Measurements from ENCODE around the gene DDX41. TPM values are rescaled to one million over a fixed set of nuclear protein-coding genes. Genes with fewer than 3 reads are reported as not detected.

The DDX41 gene
- total RNA-seq, 2 experiments from 2014 or later: 49.6 to 49.7 TPM

GRCh38 chr5:177520271-177520670, 3.5 kb upstream of the DDX41 start:
- ATAC-seq (ENCODE audit: poor library complexity) (no peak), DNase-seq (no peak)
- H3K27ac Mint-ChIP-seq: no peak overlapping the region
- Histone ChIP-seq H3K4me1 (ENCODE audit: insufficient read depth, low read length) (peaks cover 41% of the 10 kb centered on the region), H3K4me3 (ENCODE audit: low read length) (no peak overlapping the region), H3K27ac (ENCODE audit: low read depth in 1 of 2, low read length in 2 of 2) (no peak overlapping the region), H3K36me3 (ENCODE audit: insufficient read depth, low read length) (peaks cover 48% of the 10 kb centered on the region), H3K9me3 (ENCODE audit: control insufficient read depth in 1 of 2, insufficient read depth in 1 of 2, low read length in 2 of 2) (no peaks in the 10 kb centered on the region), H3K27me3 (ENCODE audit: control insufficient read depth in 1 of 2, insufficient read depth in 2 of 2, low read length in 2 of 2) (no peaks in the 10 kb centered on the region)
- intact Hi-C loops (cut with DNase I, micrococcal nuclease): no loop called here
- H3K4me1 Mint-ChIP-seq (ENCODE audit: low read depth): peaks cover 43% of the 10 kb centered on the region
- ChIA-PET CTCF (no interaction called here), POLR2A (interaction anchor here (1.0 to 1.6 kb wide), 2 partner anchors 32 to 116 kb away, joined by 3 to 4 read pairs; no protein-coding TSS in a partner anchor)
- no peak for TF ChIP-seq CTCF (IDR thresholded peaks at IDR 0.05)
- H3K27me3 Mint-ChIP-seq: no peaks in the 10 kb centered on the region
- peak overlapping the region; percentile 38 for H3K4me3 Mint-ChIP-seq
- H3K9me3 Mint-ChIP-seq: no peaks in the 10 kb centered on the region
- H3K36me3 Mint-ChIP-seq (ENCODE audit: low read depth): peaks cover 32% of the 10 kb centered on the region

GRCh38 chr5:177519463-177520235, 2.9 kb upstream of the DDX41 start:
- H3K9me3 Mint-ChIP-seq: no peaks in the 10 kb centered on the region
- ChIA-PET CTCF (interaction anchor here (0.7 kb wide), 1 partner anchor 129 kb away, joined by 3 read pairs; no protein-coding TSS in a partner anchor), POLR2A (no interaction called here)
- H3K4me1 Mint-ChIP-seq (ENCODE audit: low read depth): peaks cover 46% of the 10 kb centered on the region
- Histone ChIP-seq H3K9me3 (ENCODE audit: control insufficient read depth in 1 of 2, insufficient read depth in 1 of 2, low read length in 2 of 2) (no peaks in the 10 kb centered on the region), H3K27ac (ENCODE audit: low read depth in 1 of 2, low read length in 2 of 2) (no peak overlapping the region), H3K4me1 (ENCODE audit: insufficient read depth, low read length) (peaks cover 47% of the 10 kb centered on the region), H3K4me3 (ENCODE audit: low read length) (no peak overlapping the region), H3K27me3 (ENCODE audit: control insufficient read depth in 1 of 2, insufficient read depth in 2 of 2, low read length in 2 of 2) (no peaks in the 10 kb centered on the region), H3K36me3 (ENCODE audit: insufficient read depth, low read length) (peaks cover 47% of the 10 kb centered on the region)
- no peak for TF ChIP-seq CTCF (IDR thresholded peaks at IDR 0.05)
- no peak for ATAC-seq (ENCODE audit: poor library complexity)
- no peak for DNase-seq
- H3K27ac Mint-ChIP-seq: peak overlapping the region; percentile 39
- no peak overlapping the region for H3K4me3 Mint-ChIP-seq
- intact Hi-C loops (cut with DNase I, micrococcal nuclease): loop anchor here in 1 of 2 experiments (5.0 kb wide), 1 partner anchor 207 kb away; the partner anchor contains the start of gene MXD3
- H3K36me3 Mint-ChIP-seq (ENCODE audit: low read depth): peaks cover 35% of the 10 kb centered on the region
- H3K27me3 Mint-ChIP-seq: no peaks in the 10 kb centered on the region

GRCh38 chr5:177515580-177515979, 1.2 kb downstream of the DDX41 start:
- Histone ChIP-seq H3K27me3 (ENCODE audit: control insufficient read depth in 1 of 2, insufficient read depth in 2 of 2, low read length in 2 of 2) (no peaks in the 10 kb centered on the region), H3K4me1 (ENCODE audit: insufficient read depth, low read length) (peaks cover 42% of the 10 kb centered on the region), H3K36me3 (ENCODE audit: insufficient read depth, low read length) (peaks cover 59% of the 10 kb centered on the region), H3K9me3 (ENCODE audit: control insufficient read depth in 1 of 2, insufficient read depth in 1 of 2, low read length in 2 of 2) (no peaks in the 10 kb centered on the region), H3K4me3 (ENCODE audit: low read length) (peak overlapping the region; percentile 72), H3K27ac (ENCODE audit: low read depth in 1 of 2, low read length in 2 of 2) (no peak overlapping the region)
- Mint-ChIP-seq H3K36me3 (ENCODE audit: low read depth) (peaks cover 68% of the 10 kb centered on the region), H3K27me3 (no peaks in the 10 kb centered on the region), H3K4me1 (ENCODE audit: low read depth) (peaks cover 33% of the 10 kb centered on the region), H3K27ac (peak overlapping the region; percentile 62), H3K4me3 (peak overlapping the region; percentile 93), H3K9me3 (no peaks in the 10 kb centered on the region)
- DNase-seq (no peak), ATAC-seq (ENCODE audit: poor library complexity) (no peak)
- ChIA-PET POLR2A (interaction anchor here (1.0 to 1.3 kb wide), 3 partner anchors 18 to 125 kb away, joined by 4 to 5 read pairs (median 4); partner anchors contain the start of genes B4GALT7 and PDLIM7), CTCF (interaction anchor here (1.4 kb wide), 1 partner anchor 125 kb away, joined by 3 read pairs; no protein-coding TSS in a partner anchor)
- intact Hi-C loops (cut with DNase I, micrococcal nuclease): loop anchor here in 1 of 2 experiments (5.0 kb wide), 1 partner anchor 203 kb away; the partner anchor contains the start of gene MXD3
- no peak for TF ChIP-seq CTCF (IDR thresholded peaks at IDR 0.05)
